Trophoblast cell (in vitro differentiated cells and primary cell): ENCODE measurements around the gene CD302.
A peak's percentile ranks its signal among the peaks of the same experiment; 100 is the strongest.
"Not testable (repeated sequence)": the region's sequence is repeated elsewhere in the genome, so short reads cannot be mapped to it uniquely, and the experiment has no call there.

Source experiments
- DNase-seq, 2 donors: peaks; one replicate each; pipeline ENCODE4 v3.0.0-alpha.2; 2016
- H2AFZ ChIP-seq: 2 replicates; pipeline ENCODE4 v1.6.1; 2013; ENCODE audit warnings: low read length, moderate library complexity, mild to moderate bottlenecking; ENCODE audit not compliant: insufficient read depth, poor library complexity
- H2AK5ac ChIP-seq: 2 replicates; pipeline ENCODE4 v1.6.1; 2013; ENCODE audit warnings: mild to moderate bottlenecking, low read length
- H2BK120ac ChIP-seq: 2 replicates; pipeline ENCODE4 v1.6.1; 2013; ENCODE audit warnings: low read length, mild to moderate bottlenecking, moderate library complexity; ENCODE audit not compliant: insufficient read depth, poor library complexity
- H2BK12ac ChIP-seq: 2 replicates; pipeline ENCODE4 v1.6.1; 2013; ENCODE audit warnings: mild to moderate bottlenecking, low read length, moderate library complexity
- H2BK5ac ChIP-seq: 2 replicates; pipeline ENCODE4 v1.6.1; 2013; ENCODE audit warnings: low read length, low read depth, moderate library complexity, mild to moderate bottlenecking; ENCODE audit not compliant: poor library complexity
- H3K14ac ChIP-seq: 2 replicates; pipeline ENCODE4 v1.6.1; 2013; ENCODE audit warnings: mild to moderate bottlenecking, low read length
- H3K18ac ChIP-seq: 2 replicates; pipeline ENCODE4 v1.6.1; 2013; ENCODE audit warnings: mild to moderate bottlenecking, low read length
- H3K23ac ChIP-seq: 2 replicates; pipeline ENCODE4 v1.6.1; 2013; ENCODE audit warnings: low read length
- H3K27ac ChIP-seq: 2 replicates; pipeline ENCODE4 v1.5.1; 2013; ENCODE audit warnings: low read depth, mild to moderate bottlenecking, inconsistent platforms, low read length, moderate library complexity
- H3K27me3 ChIP-seq: 2 replicates; pipeline ENCODE4 v1.6.1; 2013; ENCODE audit warnings: inconsistent platforms, mild to moderate bottlenecking, low read length, moderate library complexity; ENCODE audit not compliant: insufficient read depth
- H3K36me3 ChIP-seq, 2 experiments: 1 replicate in 1 of 2; 2 replicates in 1 of 2; pipeline ENCODE4 v1.6.1; 2013; ENCODE audit warnings: low read length in 2 of 2, mild to moderate bottlenecking in 2 of 2, moderate library complexity in 1 of 2; ENCODE audit not compliant: insufficient read depth in 2 of 2, control insufficient read depth in 1 of 2
- H3K4ac ChIP-seq: 2 replicates; pipeline ENCODE4 v1.6.1; 2013; ENCODE audit warnings: low read depth, mild to moderate bottlenecking, low read length, moderate library complexity
- H3K4me1 ChIP-seq, 2 experiments: 1 replicate in 1 of 2; 2 replicates in 1 of 2; pipeline ENCODE4 v1.6.1; 2013; ENCODE audit warnings: low read length in 2 of 2, mild to moderate bottlenecking in 2 of 2, moderate library complexity in 1 of 2; ENCODE audit not compliant: insufficient read depth in 2 of 2, control insufficient read depth in 1 of 2
- H3K4me2 ChIP-seq: 2 replicates; pipeline ENCODE4 v1.6.1; 2013; ENCODE audit warnings: inconsistent platforms, mild to moderate bottlenecking, low read length, moderate library complexity
- H3K4me3 ChIP-seq: 2 replicates; pipeline ENCODE4 v1.5.1; 2013; ENCODE audit warnings: mild to moderate bottlenecking, low read depth, low read length, inconsistent platforms
- H3K79me1 ChIP-seq: one replicate; pipeline ENCODE4 v1.6.1; 2013; ENCODE audit warnings: low read length
- H3K79me2 ChIP-seq: 2 replicates; pipeline ENCODE4 v1.6.1; 2013; ENCODE audit warnings: low read length, mild to moderate bottlenecking; ENCODE audit not compliant: control insufficient read depth, insufficient read depth, poor library complexity
- H3K9ac ChIP-seq: 2 replicates; pipeline ENCODE4 v1.6.1; 2013; ENCODE audit warnings: mild to moderate bottlenecking, low read length
- H3K9me3 ChIP-seq: 2 replicates; pipeline ENCODE4 v1.6.1; 2013; ENCODE audit warnings: low read depth, mild to moderate bottlenecking, control low read depth, inconsistent platforms, low read length; ENCODE audit not compliant: insufficient read depth
- H4K12ac ChIP-seq: 2 replicates; pipeline ENCODE4 v1.6.1; 2013; ENCODE audit warnings: low read depth, mild to moderate bottlenecking, low read length, moderate library complexity
- H4K8ac ChIP-seq: 2 replicates; pipeline ENCODE4 v1.6.1; 2013; ENCODE audit warnings: low read depth, mild to moderate bottlenecking, low read length, moderate library complexity
- H4K91ac ChIP-seq: one replicate; pipeline ENCODE4 v1.6.1; 2013; ENCODE audit warnings: low read depth, mild to moderate bottlenecking, low read length, moderate library complexity
- WGBS: extraction: QIAGEN DNeasy Blood & Tissue Kit; methylation state at CpG from one replicate; pipeline ENCODE4 v1.1.7; 2013; ENCODE audit warnings: missing lambda C conversion rate; ENCODE audit not compliant: insufficient read length, insufficient coverage; ENCODE audit errors: extremely low coverage; 5-methylcytosine and 5-hydroxymethylcytosine counted together

CD302 gene

DNA sequence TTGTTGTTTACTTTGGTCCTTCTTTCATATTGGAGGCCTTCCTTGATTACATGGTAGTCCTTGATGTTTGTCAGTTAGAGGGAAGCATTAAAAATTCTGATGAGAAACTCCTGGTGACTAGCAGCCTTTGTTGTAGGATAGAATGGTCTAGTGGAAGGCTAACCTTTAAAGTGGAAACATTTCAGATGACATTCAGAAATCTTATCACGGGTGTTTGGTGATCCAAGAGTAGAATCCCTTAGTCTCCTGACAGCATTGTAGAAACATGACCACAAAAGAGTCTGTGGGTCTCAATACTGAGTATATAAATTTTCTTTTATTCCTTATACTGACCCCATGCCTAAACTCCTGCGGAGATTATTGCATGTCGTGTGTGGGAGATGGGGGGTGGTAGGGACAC lies 72.3 kb downstream of the CD302 start:
- H3K4ac ChIP-seq: peak overlapping the region; percentile 99
- H2AFZ ChIP-seq: no peak overlapping the region
- WGBS: no CpG with 5 or more reads among the region's 3 CpGs
- no peaks in the 10 kb centered on the region for H3K79me1 ChIP-seq
- no peak overlapping the region for H4K91ac ChIP-seq
- H2BK5ac ChIP-seq: no peak overlapping the region
- H3K27me3 ChIP-seq: no peaks in the 10 kb centered on the region
- no peak overlapping the region for H3K18ac ChIP-seq
- no peaks in the 10 kb centered on the region for H3K4me1 ChIP-seq
- no peak overlapping the region for H3K23ac ChIP-seq
- no peak overlapping the region for H3K4me2 ChIP-seq
- no peak overlapping the region for H2BK12ac ChIP-seq
- no peak overlapping the region for H2BK120ac ChIP-seq
- H4K12ac ChIP-seq: no peak overlapping the region
- H3K79me2 ChIP-seq: peaks cover 18% of the 10 kb centered on the region
- no peak overlapping the region for H2AK5ac ChIP-seq
- H3K36me3 ChIP-seq: peaks cover 7 to 9% of the 10 kb centered on the region in 2 experiments
- H3K14ac ChIP-seq: no peak overlapping the region
- H3K4me3 ChIP-seq: no peak overlapping the region
- no peak overlapping the region for H4K8ac ChIP-seq
- no peak for DNase-seq
- no peak overlapping the region for H3K9ac ChIP-seq
- no peak overlapping the region for H3K27ac ChIP-seq
- no peaks in the 10 kb centered on the region for H3K9me3 ChIP-seq

GRCh38 chr2:159724795-159725572 lies 73.0 kb downstream of the CD302 start:
- Histone ChIP-seq H3K36me3 (peaks cover 9 to 13% of the 10 kb centered on the region in 2 experiments), H3K79me2 (peaks cover 20% of the 10 kb centered on the region), H3K4ac (peak overlapping the region; percentile 97)
- H2BK5ac ChIP-seq, H3K79me1 ChIP-seq, H3K9ac ChIP-seq, H3K14ac ChIP-seq, H2BK120ac ChIP-seq, H3K4me1 ChIP-seq, H2BK12ac ChIP-seq, H3K27ac ChIP-seq, DNase-seq, H3K18ac ChIP-seq, H4K8ac ChIP-seq, H3K27me3 ChIP-seq, H4K91ac ChIP-seq, H2AFZ ChIP-seq, H3K4me3 ChIP-seq, H3K23ac ChIP-seq, H3K4me2 ChIP-seq, H4K12ac ChIP-seq, H3K9me3 ChIP-seq, H2AK5ac ChIP-seq: not testable (repeated sequence)
- WGBS: no CpG with 5 or more reads among the region's 6 CpGs

GRCh38 chr2:159722580-159722979 lies 75.4 kb downstream of the CD302 start:
- Histone ChIP-seq H3K4me3 (no peak overlapping the region), H3K79me2 (peaks cover 25% of the 10 kb centered on the region), H2BK120ac (no peak overlapping the region), H3K36me3 (peaks cover 13 to 15% of the 10 kb centered on the region in 2 experiments), H3K9ac (no peak overlapping the region), H3K14ac (no peak overlapping the region), H2BK12ac (no peak overlapping the region), H3K4ac (peak overlapping the region; percentile 95), H3K23ac (no peak overlapping the region), H2AK5ac (no peak overlapping the region), H3K9me3 (no peaks in the 10 kb centered on the region), H3K18ac (no peak overlapping the region), H3K4me1 (no peaks in the 10 kb centered on the region), H2AFZ (no peak overlapping the region), H3K4me2 (no peak overlapping the region), H2BK5ac (no peak overlapping the region), H3K27me3 (no peaks in the 10 kb centered on the region), H3K79me1 (no peaks in the 10 kb centered on the region), H4K8ac (no peak overlapping the region), H4K12ac (no peak overlapping the region), H4K91ac (no peak overlapping the region), H3K27ac (no peak overlapping the region)
- no peak for DNase-seq
- no CpG with 5 or more reads among the region's 2 CpGs for WGBS

GRCh38 chr2:159720676-159721075 lies 77.3 kb downstream of the CD302 start:
- no peak overlapping the region for H2AK5ac ChIP-seq
- H3K4me3 ChIP-seq: no peak overlapping the region
- H3K27ac ChIP-seq: no peak overlapping the region
- H3K36me3 ChIP-seq: peaks cover 17 to 23% of the 10 kb centered on the region in 2 experiments
- peaks cover 4% of the 10 kb centered on the region in 2 experiments for H3K4me1 ChIP-seq
- no peak overlapping the region for H2AFZ ChIP-seq
- DNase-seq: no peak
- H3K79me1 ChIP-seq: no peaks in the 10 kb centered on the region
- WGBS: no CpG with 5 or more reads among the region's 10 CpGs
- H3K23ac ChIP-seq: no peak overlapping the region
- no peak overlapping the region for H2BK120ac ChIP-seq
- peaks cover 26% of the 10 kb centered on the region for H3K79me2 ChIP-seq
- no peak overlapping the region for H3K9ac ChIP-seq
- H3K18ac ChIP-seq: no peak overlapping the region
- H2BK5ac ChIP-seq: no peak overlapping the region
- no peak overlapping the region for H4K8ac ChIP-seq
- H3K4ac ChIP-seq: peak overlapping the region; percentile 30
- no peak overlapping the region for H4K91ac ChIP-seq
- no peaks in the 10 kb centered on the region for H3K27me3 ChIP-seq
- no peak overlapping the region for H3K4me2 ChIP-seq
- H3K14ac ChIP-seq: no peak overlapping the region
- H4K12ac ChIP-seq: no peak overlapping the region
- no peaks in the 10 kb centered on the region for H3K9me3 ChIP-seq
- H2BK12ac ChIP-seq: no peak overlapping the region
